ENCODE data around the gene SLC16A4. TPM values are rescaled to one million over a fixed set of nuclear protein-coding genes. Genes with fewer than 3 reads are reported as not detected.

Gene SLC16A4
- total and polyA plus RNA-seq, 2 of the 8 experiments (the other 6 are each of a cell fraction or from before 2014, with no cell fraction given) = 0.30 to 0.43 TPM

DNA sequence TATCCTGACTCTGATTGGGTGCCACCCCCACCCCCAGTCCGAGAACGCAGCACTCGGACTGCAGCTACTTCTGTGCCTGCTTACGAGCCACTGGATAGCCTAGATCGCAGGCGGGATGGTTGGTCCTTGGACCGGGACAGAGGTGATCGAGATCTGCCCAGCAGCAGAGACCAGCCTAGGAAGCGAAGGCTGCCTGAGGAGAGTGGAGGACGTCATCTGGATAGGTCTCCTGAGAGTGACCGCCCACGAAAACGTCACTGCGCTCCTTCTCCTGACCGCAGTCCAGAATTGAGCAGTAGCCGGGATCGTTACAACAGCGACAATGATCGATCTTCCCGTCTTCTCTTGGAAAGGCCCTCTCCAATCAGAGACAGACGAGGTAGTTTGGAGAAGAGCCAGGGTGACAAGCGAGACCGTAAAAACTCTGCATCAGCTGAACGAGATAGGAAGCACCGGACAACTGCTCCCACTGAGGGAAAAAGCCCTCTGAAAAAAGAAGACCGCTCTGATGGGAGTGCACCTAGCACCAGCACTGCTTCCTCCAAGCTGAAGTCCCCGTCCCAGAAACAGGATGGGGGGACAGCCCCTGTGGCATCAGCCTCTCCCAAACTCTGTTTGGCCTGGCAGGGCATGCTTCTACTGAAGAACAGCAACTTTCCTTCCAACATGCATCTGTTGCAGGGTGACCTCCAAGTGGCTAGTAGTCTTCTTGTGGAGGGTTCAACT, 49.5 kb downstream of the SLC16A4 start:
- Histone ChIP-seq H4K8ac (ENCODE audit: extremely low read depth, insufficient read depth, low read length) (peak overlapping the region; percentile 28), H2BK15ac (ENCODE audit: low read length) (no peak overlapping the region), H3K36me3 (ENCODE audit: control insufficient read depth in 2 of 4, insufficient read depth in 4 of 4, low read length in 3 of 4) (peaks cover 0 to 53% (median 10%) of the 10 kb centered on the region in 4 experiments; a peak in 6 of 8 replicates), H4K5ac (ENCODE audit: insufficient read length, low read depth, low read length) (no peak overlapping the region), H3K4me2 (ENCODE audit: insufficient read depth in 1 of 2, low read depth in 2 of 2, low read length in 2 of 2) (peak overlapping the region; percentile 80 to 81), H3K18ac (ENCODE audit: extremely low read depth, low read length) (no peak overlapping the region), H3K23ac (ENCODE audit: insufficient read length) (no peak overlapping the region), H4K20me1 (replicated peaks in 1 of 2; ENCODE audit: control insufficient read depth in 1 of 2, insufficient read depth in 2 of 2, low read length in 2 of 2) (peaks cover 28 to 35% of the 10 kb centered on the region in 2 experiments), H3K9me3 (ENCODE audit: insufficient read depth in 2 of 2, low read depth in 1 of 2, low read length in 1 of 2) (no peaks in the 10 kb centered on the region), H2AK5ac (ENCODE audit: low read depth, low read length) (no peak overlapping the region), H3K4me3 (ENCODE audit: extremely low read depth in 1 of 4, insufficient read depth in 2 of 4, low read depth in 3 of 4, low read length in 4 of 4) (peak overlapping the region; percentile 23 to 97 (median 94); a peak in 6 of 8 replicates), H3K4ac (replicated peaks; ENCODE audit: insufficient read length, low read depth, low read length) (no peak overlapping the region), H3K27me3 (replicated peaks in 1 of 4; ENCODE audit: control insufficient read depth in 3 of 4, extremely low read depth in 1 of 4, insufficient read depth in 3 of 4, low read length in 3 of 4) (no peaks in the 10 kb centered on the region), H2BK5ac (ENCODE audit: low read depth, low read length) (no peak overlapping the region), H3K56ac (replicated peaks; ENCODE audit: insufficient read length, low read depth, low read length) (no peak overlapping the region), H2AFZ (ENCODE audit: low read length) (no peak overlapping the region), H3K79me2 (ENCODE audit: control insufficient read depth in 1 of 2, insufficient read depth in 2 of 2, low read length in 2 of 2) (peaks cover 38 to 69% of the 10 kb centered on the region in 2 experiments), H3K79me1 (ENCODE audit: low read depth, low read length) (peaks cover 8% of the 10 kb centered on the region), H3K4me1 (replicated peaks in 1 of 4; ENCODE audit: control insufficient read depth in 3 of 4, insufficient read depth in 4 of 4, low read length in 3 of 4) (peaks cover 1 to 18% (median 16%) of the 10 kb centered on the region in 4 experiments), H2BK120ac (replicated peaks; ENCODE audit: low read depth, low read length) (no peak overlapping the region), H4K91ac (replicated peaks; ENCODE audit: insufficient read length, low read length) (no peak overlapping the region), H2BK20ac (ENCODE audit: low read length) (no peak overlapping the region), H3K27ac (ENCODE audit: low read depth, low read length) (no peak overlapping the region), H3K14ac (ENCODE audit: insufficient read length) (no peak overlapping the region), H3K9ac (replicated peaks in 1 of 4; ENCODE audit: extremely low read depth in 1 of 4, low read depth in 3 of 4, low read length in 3 of 4) (peak overlapping the region in 1 of 4 experiments; percentile 38; a peak in 3 of 7 replicates), H3K23me2 (ENCODE audit: low read depth, low read length) (peaks cover 6% of the 10 kb centered on the region; the same call in 1 of the 2 replicates), H2BK12ac (ENCODE audit: low read depth, low read length) (no peak overlapping the region)
- ChIA-PET CTCF (ENCODE audit: partially characterized antibody) (interaction anchor here (0.6 to 11.4 kb wide), 12 partner anchors 8 to 253 kb away, joined by 3 to 146 read pairs (median 4); partner anchors contain the start of gene KCNC4), POLR2A (ENCODE audit: partially characterized antibody) (interaction anchor here (0.8 to 6.2 kb wide), 10 partner anchors 7 to 797 kb away, joined by 3 to 47 read pairs (median 4); partner anchors contain the start of gene STRIP1)
- WGBS, 2 experiments (ENCODE audit: extremely low coverage in 1 of 2, insufficient coverage in 1 of 2, insufficient read length in 1 of 2, insufficient replicate concordance in 2 of 2, low coverage in 1 of 2, low lambda C conversion rate in 2 of 2, missing lambda C conversion rate in 1 of 2) = 94% methylated on average over 24 of the region's 27 CpGs; no CpG with 5 or more reads in 1 of the 2 experiments
- FAIRE-seq (no peak), DNase-seq (ENCODE audit: low read depth in 1 of 2, low spot score in 2 of 2) (no peak)
- TF ChIP-seq HDAC2 (IDR thresholded peaks at IDR 0.05; ENCODE audit: borderline replicate concordance in 1 of 2, low read depth in 2 of 2, low read length in 2 of 2) (no peak), MAFK (IDR thresholded peaks at IDR 0.05; ENCODE audit: low read depth, low read length) (no peak), CBX8 (IDR thresholded peaks at IDR 0.05; ENCODE audit: borderline replicate concordance, low read depth, low read length) (no peak), POLR2A (IDR thresholded peaks at IDR 0.05; ENCODE audit: control extremely low read depth in 1 of 2, low read depth in 2 of 2, low read length in 2 of 2) (peak in 1 of 2 experiments; percentile 33; a peak in 1 of 3 replicates), POLR2AphosphoS5 (IDR thresholded peaks at IDR 0.05; ENCODE audit: low read depth, low read length) (peak; percentile 36; the same call in 1 of the 2 replicates)
- TF ChIP-seq, protein P1, sequence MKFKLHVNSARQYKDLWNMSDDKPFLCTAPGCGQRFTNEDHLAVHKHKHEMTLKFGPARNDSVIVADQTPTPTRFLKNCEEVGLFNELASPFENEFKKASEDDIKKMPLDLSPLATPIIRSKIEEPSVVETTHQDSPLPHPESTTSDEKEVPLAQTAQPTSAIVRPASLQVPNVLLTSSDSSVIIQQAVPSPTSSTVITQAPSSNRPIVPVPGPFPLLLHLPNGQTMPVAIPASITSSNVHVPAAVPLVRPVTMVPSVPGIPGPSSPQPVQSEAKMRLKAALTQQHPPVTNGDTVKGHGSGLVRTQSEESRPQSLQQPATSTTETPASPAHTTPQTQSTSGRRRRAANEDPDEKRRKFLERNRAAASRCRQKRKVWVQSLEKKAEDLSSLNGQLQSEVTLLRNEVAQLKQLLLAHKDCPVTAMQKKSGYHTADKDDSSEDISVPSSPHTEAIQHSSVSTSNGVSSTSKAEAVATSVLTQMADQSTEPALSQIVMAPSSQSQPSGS (IDR thresholded peaks at IDR 0.05; ENCODE audit: low read length) = no peak

Measured in H1 (cell line).